ENCODE data around the gene ZMYND12. TPM values are rescaled to one million over a fixed set of nuclear protein-coding genes. Genes with fewer than 3 reads are reported as not detected.

Gene ZMYND12
- total and polyA plus RNA-seq, 2 of the 4 experiments (the other 2 are of a cell fraction): under 0.01 to 0.03 TPM

DNA sequence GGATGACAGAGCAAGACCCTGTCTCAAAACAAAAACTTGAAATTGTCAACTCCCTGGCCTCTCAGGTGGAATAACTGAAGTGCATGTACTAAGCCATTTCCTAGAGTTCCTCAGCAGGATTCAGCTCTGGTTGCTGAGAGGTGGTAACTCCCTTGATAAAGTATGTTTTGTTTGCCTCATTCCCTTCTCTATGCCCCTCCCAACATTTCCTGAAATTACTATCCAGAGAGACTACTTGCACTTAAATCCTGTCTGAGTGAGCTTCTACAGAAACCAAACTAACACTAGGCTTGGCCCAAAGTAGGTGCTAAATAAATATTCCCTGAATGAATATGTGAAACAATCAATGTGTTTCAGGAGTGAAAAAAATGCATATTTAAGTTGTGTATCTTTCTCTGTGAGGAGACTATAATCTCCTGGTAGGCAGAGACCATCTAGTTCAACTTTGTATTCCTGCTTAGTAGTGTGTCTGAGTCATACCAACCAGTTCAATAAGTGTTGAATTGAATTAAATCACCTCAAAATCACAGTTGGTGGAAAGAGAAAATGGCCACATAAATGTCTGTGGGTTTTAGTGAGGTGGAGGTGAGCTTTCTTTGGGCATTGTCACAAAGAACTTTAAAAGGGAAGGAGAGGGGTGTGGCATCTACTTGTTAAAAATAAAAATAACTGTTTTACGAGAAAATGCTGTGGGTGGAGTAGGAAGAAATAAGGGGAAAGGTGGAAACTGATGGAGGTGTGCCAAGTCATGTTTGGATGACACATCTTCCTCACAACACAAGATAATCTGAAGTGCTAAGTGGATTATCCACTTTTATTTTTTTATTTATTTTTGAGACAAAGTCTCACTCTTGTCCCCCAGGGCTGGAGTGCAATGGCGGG is 62.6 kb downstream of the ZMYND12 start:
- Histone ChIP-seq H3K9me1 (ENCODE audit: insufficient read depth, low read length) (no peaks in the 10 kb centered on the region), H3K27ac (ENCODE audit: insufficient read depth, low read length) (no peak overlapping the region), H2BK20ac (ENCODE audit: low read depth, low read length) (no peak overlapping the region), H2AFZ (replicated peaks; ENCODE audit: low read length, poor library complexity) (no peak overlapping the region), H4K20me1 (ENCODE audit: insufficient read depth, low read length) (no peaks in the 10 kb centered on the region), H3K4me3 (ENCODE audit: insufficient read depth, low read depth, low read length) (no peak overlapping the region), H2BK15ac (ENCODE audit: low read depth, low read length) (no peak overlapping the region), H2BK5ac (ENCODE audit: low read depth, low read length, poor library complexity, severe bottlenecking) (no peak overlapping the region), H3K23ac (ENCODE audit: low read depth, low read length) (no peak overlapping the region), H2AK5ac (ENCODE audit: low read depth, low read length) (no peak overlapping the region), H4K5ac (ENCODE audit: low read depth, low read length) (no peak overlapping the region), H3K4me1 (ENCODE audit: control insufficient read depth, insufficient read depth, low read length) (no peaks in the 10 kb centered on the region), H3K9me3 (ENCODE audit: control insufficient read depth, insufficient read depth, low read length) (no peaks in the 10 kb centered on the region), H2BK120ac (ENCODE audit: low read depth, low read length) (no peak overlapping the region), H4K91ac (ENCODE audit: insufficient read depth, low read depth, low read length) (no peak overlapping the region), H3K9ac (ENCODE audit: low read depth, low read length) (no peak overlapping the region), H3K4ac (ENCODE audit: low read depth, low read length) (no peak overlapping the region), H3K56ac (ENCODE audit: extremely low read depth, insufficient read depth, low read length) (no peak overlapping the region), H3K4me2 (ENCODE audit: low read depth, low read length) (no peak overlapping the region), H3K14ac (replicated peaks; ENCODE audit: low read depth, low read length) (no peak overlapping the region), H3K36me3 (ENCODE audit: control insufficient read depth, insufficient read depth, low read length) (no peaks in the 10 kb centered on the region), H4K8ac (ENCODE audit: low read depth in 2 of 2, low read length in 2 of 2) (no peak overlapping the region), H3K18ac (ENCODE audit: low read depth, low read length) (no peak overlapping the region), H3K27me3 (ENCODE audit: control insufficient read depth, insufficient read depth, low read length) (peaks cover 2% of the 10 kb centered on the region; the same call in 1 of the 2 replicates), H2AK9ac (replicated peaks; ENCODE audit: low read depth, low read length, poor library complexity) (no peak overlapping the region), H3K79me1 (ENCODE audit: low read depth in 1 of 2, low read length in 2 of 2) (no peaks in the 10 kb centered on the region)
- WGBS, 2 experiments (ENCODE audit: extremely low coverage in 2 of 2, insufficient read length in 1 of 2): no CpG with 5 or more reads among the region's 2 CpGs
- intact Hi-C loops (cut with micrococcal nuclease): no loop called here
- ChIA-PET CTCF (interaction anchor here (0.5 kb wide), 1 partner anchor 11 kb away, joined by 3 read pairs; no protein-coding TSS in a partner anchor), POLR2A (ENCODE audit: unreplicated experiment) (no interaction called here)
- in situ Hi-C loops (cut with MboI; ENCODE audit: low sequenced_read_pairs): no loop called here
- no peak for DNase-seq
- dilution Hi-C loops (cut with HindIII; ENCODE audit: low sequenced_read_pairs, unreplicated experiment): no loop called here
- no TSS peak for BruUV-seq (replicated peaks)
- TF ChIP-seq, protein P1, sequence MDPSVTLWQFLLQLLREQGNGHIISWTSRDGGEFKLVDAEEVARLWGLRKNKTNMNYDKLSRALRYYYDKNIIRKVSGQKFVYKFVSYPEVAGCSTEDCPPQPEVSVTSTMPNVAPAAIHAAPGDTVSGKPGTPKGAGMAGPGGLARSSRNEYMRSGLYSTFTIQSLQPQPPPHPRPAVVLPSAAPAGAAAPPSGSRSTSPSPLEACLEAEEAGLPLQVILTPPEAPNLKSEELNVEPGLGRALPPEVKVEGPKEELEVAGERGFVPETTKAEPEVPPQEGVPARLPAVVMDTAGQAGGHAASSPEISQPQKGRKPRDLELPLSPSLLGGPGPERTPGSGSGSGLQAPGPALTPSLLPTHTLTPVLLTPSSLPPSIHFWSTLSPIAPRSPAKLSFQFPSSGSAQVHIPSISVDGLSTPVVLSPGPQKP (IDR thresholded peaks at IDR 0.05; ENCODE audit: borderline replicate concordance, low read depth, low read length): no peak
- TF ChIP-seq MAZ (IDR thresholded peaks at IDR 0.05; ENCODE audit: borderline replicate concordance, low read depth, low read length) (no peak), CHD1 (IDR thresholded peaks at IDR 0.05; ENCODE audit: low read depth, low read length) (no peak), RFX5 (IDR thresholded peaks at IDR 0.05; ENCODE audit: low read depth, low read length) (no peak), MXI1 (IDR thresholded peaks at IDR 0.05; ENCODE audit: borderline replicate concordance, low read depth, low read length) (no peak), RAD21 (IDR thresholded peaks at IDR 0.05; ENCODE audit: low read length) (no peak), MAFK (IDR thresholded peaks at IDR 0.05; ENCODE audit: low read depth, low read length) (no peak), POLR2A (IDR thresholded peaks at IDR 0.05; ENCODE audit: low read depth, low read length) (no peak), NFE2L2 (IDR thresholded peaks at IDR 0.05; ENCODE audit: low read depth, low read length) (no peak), CEBPB (IDR thresholded peaks at IDR 0.05; ENCODE audit: low read depth, low read length) (no peak), FOS (IDR thresholded peaks at IDR 0.05; ENCODE audit: low read depth, low read length) (no peak), BHLHE40 (IDR thresholded peaks at IDR 0.05; ENCODE audit: low read depth, low read length) (no peak), CTCF (conservative IDR thresholded peaks at IDR 0.05; ENCODE audit: low read depth, low read length) (no peak)
- TF ChIP-seq, protein P2, sequence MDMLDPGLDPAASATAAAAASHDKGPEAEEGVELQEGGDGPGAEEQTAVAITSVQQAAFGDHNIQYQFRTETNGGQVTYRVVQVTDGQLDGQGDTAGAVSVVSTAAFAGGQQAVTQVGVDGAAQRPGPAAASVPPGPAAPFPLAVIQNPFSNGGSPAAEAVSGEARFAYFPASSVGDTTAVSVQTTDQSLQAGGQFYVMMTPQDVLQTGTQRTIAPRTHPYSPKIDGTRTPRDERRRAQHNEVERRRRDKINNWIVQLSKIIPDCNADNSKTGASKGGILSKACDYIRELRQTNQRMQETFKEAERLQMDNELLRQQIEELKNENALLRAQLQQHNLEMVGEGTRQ (IDR thresholded peaks at IDR 0.05; ENCODE audit: low read depth, low read length): no peak
- no peak for ATAC-seq (ENCODE audit: low read depth)

Data from IMR-90 (cell line).